Stimulated activated CD4-positive, alpha-beta T cell treated with anti-CD3 and anti-CD28 coated beads, Interleukin-2, amount 100 ng/mL, for 24 hours (primary cell): ENCODE results near the gene TGFBRAP1.

Source experiments
- DNase-seq, 2 donors: peaks; one replicate each; pipeline ENCODE4 v3.0.0-alpha.2; 2020

The TGFBRAP1 gene, protein sequence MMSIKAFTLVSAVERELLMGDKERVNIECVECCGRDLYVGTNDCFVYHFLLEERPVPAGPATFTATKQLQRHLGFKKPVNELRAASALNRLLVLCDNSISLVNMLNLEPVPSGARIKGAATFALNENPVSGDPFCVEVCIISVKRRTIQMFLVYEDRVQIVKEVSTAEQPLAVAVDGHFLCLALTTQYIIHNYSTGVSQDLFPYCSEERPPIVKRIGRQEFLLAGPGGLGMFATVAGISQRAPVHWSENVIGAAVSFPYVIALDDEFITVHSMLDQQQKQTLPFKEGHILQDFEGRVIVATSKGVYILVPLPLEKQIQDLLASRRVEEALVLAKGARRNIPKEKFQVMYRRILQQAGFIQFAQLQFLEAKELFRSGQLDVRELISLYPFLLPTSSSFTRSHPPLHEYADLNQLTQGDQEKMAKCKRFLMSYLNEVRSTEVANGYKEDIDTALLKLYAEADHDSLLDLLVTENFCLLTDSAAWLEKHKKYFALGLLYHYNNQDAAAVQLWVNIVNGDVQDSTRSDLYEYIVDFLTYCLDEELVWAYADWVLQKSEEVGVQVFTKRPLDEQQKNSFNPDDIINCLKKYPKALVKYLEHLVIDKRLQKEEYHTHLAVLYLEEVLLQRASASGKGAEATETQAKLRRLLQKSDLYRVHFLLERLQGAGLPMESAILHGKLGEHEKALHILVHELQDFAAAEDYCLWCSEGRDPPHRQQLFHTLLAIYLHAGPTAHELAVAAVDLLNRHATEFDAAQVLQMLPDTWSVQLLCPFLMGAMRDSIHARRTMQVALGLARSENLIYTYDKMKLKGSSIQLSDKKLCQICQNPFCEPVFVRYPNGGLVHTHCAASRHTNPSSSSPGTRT

DNA sequence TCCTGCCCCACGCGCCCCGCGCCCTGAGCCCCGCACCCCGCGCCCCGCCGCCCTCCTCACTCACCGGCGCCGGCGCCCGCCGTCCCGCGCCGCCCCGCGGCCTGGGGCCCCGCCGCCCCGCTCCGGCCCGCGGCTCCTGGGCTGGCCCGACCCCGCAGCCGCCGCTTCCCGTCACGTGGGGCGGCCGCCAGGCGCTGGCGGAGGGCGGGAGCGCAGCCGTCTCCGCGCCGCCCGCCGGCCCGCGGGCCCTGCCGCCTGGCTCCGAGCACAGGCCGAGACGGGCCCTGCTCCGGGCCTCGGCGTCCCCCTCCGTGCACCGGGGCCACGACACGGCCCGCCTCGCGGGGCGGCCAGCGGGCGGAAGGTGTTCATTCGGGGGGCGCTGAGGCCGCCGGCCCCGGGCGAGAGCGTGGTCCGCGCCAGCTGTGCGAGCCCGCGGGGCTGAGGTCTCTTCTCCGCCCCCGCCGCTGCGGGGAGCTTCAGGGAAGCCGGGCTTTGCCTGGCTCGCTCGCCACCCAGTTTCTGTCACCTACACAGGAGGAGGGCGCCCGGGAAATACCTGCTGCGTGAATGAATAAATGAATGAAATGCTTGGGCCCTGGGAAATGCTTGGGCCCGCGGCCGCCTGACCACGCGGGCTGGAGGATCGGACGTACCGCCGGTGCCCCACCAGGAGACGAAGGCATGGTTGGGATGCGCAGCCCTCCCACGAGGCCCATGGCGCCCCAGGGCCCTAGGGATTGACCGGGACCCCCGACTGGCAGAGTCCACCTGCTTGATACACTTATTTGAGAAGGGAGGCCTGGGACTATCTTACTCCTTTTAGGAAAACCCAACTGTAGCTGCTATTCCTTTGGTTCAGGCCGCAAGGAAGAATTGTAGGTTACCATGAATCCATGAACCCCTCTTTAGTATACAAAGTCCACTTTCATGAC, at the start of gene TGFBRAP1:
Gene TGFBRAP1, minus strand, starts transcription at position 175 of the 935 bp plus-strand sequence. CDS start 21,434 bp downstream, outside the sequence.
- DNase-seq: peak; percentile 56 to 61

DNA sequence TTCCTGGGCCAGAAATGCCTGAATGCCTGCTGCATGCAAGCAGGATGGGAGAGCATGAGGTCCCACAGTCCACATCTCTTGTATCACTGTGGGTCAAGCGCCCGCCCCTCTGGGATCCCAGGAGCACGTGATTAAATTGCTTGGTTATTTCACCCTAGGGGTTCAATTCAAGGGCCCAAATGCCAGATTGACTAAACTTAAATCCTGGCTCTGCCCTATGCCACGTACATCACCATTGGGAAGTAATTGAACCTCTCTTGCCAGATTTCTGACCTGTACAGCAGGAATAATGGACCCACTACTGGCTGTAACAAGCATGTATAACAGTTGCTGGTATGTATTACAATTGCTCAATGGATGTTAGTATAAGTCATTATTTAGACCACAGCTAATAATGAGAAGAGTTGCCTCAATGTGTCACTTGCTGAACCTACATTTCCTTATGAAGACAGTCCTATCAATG, 49.4 kb upstream of the TGFBRAP1 start:
- no peak for DNase-seq

DNA sequence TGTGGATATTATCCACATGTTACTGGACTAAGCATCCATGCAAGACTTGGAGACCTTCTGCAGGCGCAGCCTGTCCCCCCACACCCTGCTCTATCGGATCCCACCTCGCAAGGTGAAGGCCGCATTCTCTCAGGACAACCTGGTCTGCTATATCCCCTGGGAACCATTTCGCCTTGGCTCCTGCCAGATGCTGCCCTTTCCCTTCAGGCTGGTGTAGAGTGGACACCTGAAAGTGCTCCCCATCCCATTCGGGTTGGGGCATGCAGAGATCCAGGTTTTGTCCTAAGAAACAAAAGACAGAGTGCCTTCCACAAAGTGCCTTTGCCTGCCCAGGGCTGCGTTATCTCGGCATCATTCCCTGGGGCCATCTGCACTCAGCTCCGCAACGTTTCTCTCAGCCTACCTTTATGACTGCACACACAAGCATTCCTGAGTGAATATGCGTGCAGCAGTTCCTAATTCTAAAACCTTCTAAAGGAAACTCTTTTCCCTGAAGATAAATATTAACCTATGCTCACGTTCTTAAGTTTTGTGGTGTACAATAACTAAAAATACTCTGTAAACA, 48.8 kb upstream of the TGFBRAP1 start:
- DNase-seq: no peak

DNA sequence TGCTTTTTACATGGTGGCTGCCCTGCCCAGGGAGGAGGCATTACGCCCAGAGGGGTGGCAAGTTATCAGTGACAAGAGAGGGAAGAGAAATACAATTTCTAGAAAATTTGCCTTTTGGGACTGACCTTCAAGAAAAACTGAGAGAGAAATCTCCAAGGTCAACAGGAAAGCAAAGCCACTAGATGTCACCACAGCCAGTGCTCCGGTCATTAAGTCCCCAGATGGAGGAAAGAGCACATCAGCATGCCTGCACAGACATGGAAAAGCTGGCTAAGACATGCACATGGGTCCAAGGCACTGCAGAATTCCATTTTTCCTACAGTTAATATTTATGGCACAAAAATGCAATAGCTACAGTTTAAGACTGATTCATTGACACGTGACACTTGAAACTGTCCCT, 48.3 kb upstream of the TGFBRAP1 start:
- no peak for DNase-seq

DNA sequence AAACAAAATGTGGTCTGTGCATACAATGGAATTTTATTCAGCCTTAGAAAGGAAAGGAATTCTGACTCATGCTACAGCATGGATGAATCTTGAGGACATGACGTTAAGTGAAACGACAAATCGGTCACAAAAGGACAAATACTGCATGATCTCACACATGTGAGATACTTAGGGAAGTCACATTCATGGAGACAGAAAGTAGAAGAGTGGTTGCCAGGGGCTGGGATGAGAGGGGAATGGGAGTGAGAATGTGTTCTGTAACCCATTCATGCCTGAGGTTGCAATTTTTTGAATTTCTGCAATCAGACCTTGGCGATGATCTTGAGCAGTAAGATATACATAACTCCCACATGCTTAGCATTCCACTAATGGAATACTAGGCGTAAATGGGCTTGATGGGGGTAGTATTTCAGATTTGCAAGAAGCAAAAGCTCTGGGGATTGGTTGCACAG, 47.3 kb upstream of the TGFBRAP1 start:
- DNase-seq: no peak

DNA sequence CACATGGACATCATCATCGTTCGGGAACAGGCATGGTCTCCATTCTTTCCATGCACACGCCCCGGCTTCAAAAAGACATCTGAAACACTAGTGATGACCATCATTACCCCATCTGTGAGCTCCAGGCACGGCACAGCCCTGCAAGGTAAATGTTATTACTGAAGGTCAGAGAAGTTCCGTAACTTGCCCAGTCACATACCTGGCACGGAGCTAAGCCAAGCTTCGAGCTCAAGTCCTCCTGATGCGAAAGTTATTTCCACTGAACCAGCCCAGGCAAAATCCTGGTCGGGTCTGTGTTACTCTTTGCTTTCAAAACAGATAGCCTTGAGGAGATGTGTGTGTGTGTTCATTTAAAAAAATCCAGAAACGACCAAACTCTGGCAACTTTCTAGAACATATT, 46.5 kb upstream of the TGFBRAP1 start:
- no peak for DNase-seq

DNA sequence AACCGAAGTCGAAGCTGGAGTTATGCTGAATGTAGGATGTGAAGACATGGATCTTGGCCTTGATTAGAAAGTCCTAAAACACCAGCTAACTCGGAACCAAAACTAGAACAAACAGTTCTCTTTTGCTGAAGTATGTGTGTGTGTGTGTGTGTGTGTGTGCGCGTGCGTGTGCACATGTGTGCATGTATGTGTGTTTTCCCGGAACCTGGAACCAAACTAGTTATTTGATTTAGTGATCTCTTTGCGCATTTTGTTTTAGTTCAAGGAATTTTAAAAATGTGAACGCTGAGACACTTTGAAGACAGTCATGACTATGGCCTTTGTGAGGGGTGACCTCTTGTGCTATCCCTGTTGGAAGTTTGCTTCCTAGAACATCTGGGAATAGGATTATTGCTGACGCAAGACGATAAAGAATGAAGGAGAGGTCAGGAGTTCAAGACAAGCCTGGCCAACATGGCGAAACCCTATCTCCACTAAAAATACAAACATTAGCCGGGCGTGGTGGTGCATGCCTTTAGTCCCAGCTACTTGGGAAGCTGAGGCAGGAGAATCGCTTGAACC, 45.5 kb upstream of the TGFBRAP1 start:
- no peak for DNase-seq

DNA sequence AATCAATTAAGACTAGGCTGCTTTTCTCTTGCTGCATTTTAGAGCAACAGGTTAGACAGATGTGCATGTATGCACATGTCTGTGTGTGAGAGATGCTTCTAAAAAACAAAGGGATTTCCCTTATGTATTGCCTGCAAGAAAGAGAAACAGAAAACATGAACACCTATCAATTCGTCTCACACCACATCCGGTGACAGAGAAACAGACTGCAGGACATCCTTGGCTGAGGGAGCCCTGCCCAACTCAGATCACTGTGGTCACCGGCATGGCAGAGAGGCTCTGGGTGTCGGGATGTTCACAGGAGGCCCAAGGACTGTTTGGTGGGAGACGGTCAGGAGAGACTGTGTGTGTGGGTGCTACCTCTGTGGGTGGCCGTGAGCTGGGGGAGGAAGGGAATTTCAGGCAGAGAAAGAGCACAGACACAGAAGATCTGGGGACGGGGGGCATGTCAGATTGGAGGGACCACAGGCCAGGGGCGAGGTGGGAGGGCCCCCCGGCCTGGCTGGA, 44.4 kb upstream of the TGFBRAP1 start:
- DNase-seq: no peak

DNA sequence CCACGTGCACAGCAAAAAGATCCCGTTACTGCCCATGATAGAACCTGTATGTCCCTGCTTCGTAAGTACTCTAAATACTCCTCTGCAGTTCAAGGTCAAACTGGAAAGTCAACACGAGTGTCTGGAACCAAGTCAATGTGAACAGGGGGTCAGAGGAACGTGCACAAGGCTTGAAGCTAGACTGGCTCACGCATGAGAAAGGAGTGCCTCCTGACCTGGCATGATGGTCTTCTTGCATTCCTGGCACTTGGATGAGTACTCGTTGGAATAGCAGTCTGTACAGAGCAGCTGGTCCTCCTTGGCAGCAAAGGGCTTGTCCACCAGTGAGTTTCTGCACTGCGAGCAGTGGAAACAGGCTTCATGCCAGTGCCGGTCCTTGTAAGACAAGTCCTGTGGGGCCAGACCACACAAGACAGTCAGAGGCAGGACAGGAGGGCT, 43.8 kb upstream of the TGFBRAP1 start:
- DNase-seq: no peak

DNA sequence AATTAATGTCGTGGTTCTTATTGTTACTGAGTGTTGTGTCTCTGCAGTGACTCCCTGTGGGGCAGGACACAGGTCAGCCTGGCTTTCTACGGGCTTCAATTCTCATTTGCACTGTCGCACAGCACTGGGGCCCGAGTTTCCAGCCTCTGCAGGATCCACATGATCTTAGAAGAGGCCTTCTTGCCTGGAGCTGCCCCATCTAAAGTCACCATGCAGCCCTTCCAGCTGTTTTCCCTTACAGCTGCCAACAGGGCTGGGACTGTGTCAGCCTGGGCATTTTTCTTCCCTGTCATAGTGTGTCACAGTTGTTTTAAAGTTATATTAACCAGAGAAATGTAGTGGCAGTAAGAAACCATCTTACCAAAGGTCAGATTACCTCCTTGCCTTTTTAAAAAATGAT, 42.3 kb upstream of the TGFBRAP1 start:
- no peak for DNase-seq

DNA sequence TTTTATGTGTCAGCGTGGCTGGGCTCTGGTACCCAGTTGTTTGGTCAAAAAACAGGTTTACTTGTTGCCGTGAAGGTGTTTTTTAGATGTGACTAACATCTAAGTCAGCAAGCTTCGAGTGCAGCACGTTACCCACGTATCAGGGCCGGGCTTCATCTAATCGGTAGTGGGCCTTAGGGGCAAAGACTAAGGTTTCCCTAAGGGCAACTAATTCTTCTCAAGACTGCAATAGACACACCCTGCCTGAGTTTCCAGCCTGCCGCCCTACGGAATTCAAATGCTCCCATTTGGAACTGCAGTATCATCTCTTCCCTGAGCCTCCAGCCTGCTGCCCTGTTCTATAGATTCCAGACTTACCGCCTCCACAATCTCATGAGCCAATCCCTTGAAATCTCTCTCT, 41.6 kb upstream of the TGFBRAP1 start:
- no peak for DNase-seq

DNA sequence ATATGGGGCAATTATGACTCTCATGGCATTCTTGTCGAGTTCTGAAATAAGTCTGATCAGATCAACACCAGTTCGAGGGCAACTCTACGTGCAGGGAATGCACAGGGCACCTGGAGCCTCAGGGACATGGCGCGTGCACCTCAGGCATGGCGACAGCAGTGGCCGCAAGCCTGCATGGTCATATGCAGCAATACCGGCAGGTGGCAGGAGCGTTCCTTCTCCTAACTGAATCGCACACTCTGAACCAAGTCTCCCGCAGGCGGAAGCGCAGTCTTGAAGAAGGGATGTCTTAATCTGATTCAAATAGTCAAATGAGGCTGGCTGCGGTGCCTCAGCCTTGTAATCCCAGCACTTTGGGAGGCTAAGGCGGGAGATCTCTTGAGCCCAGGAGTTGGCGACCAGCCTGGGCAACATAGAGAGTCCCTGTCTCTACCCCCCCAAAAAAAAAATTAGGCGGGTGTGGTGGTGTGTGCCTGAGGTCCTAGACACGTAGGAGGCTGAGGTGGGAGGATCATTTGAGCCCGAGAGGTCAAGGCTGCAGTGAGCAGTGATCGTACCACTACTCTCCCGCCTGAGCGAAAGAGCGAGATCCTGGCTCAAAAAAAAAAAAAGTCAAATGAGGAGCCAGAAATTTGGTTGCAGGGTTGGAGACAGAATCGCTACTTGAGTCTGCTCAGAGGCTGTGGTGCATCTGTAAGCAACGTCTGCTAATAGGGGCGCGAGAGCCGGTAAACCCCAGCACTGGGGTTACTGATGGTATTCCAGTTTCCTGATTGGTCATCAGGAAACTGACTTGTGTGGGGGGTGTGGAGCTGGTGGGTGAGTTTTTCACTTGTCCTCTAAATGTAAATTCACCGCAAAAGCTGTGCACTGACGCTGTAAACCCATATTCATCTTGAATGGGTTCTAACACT, 40.5 kb upstream of the TGFBRAP1 start:
- peak; percentile 90 to 92 for DNase-seq

DNA sequence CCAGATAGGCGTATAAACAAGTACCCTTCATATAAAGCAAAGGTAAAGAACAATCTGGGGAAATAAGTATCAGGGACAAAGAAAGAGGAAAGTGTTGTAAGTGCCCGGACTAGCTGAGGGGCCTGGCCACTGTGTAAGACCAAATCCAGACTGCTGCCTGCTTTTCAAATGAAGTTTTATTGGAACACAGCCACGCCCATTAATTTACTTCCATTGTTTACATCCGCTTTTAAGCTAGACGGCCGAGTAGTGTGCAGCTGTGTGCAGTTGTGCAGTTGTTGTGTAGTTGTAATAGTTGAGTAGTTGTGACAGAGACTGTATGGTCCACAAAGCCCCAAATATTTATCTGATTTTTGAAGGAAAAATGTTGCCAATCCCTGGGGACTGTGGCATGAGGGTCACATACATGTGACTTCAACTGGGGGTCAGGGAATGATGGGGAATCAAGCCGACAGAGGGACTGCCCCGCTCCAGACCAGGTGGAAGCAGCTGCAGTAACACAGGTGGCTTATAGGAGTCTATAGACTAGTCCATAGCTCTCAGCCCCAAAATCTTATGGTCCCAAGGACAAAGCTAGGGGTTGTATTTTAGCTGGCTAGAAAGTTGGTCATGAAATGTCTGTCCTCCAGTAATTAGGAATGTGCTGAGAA, 39.3 kb upstream of the TGFBRAP1 start:
- no peak for DNase-seq

DNA sequence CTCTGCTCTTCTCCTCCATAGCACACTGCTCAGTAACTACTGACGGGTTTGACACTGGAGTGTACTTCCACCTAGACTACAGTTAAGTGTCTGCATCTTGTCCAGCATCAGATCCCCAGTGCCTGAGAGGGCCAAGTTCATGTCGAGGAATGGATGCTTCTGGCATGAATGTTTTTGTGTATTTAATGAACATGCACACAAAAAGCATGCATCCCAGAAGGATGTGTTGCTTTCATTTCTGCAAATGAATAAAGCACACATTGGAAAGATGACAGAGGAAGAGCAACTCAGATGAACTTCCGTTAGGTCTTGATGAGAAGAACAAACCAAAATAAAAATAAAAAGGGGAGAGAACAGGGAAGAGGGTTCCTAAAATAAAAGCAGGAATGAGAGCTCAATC, 35.7 kb upstream of the TGFBRAP1 start:
- DNase-seq: no peak

DNA sequence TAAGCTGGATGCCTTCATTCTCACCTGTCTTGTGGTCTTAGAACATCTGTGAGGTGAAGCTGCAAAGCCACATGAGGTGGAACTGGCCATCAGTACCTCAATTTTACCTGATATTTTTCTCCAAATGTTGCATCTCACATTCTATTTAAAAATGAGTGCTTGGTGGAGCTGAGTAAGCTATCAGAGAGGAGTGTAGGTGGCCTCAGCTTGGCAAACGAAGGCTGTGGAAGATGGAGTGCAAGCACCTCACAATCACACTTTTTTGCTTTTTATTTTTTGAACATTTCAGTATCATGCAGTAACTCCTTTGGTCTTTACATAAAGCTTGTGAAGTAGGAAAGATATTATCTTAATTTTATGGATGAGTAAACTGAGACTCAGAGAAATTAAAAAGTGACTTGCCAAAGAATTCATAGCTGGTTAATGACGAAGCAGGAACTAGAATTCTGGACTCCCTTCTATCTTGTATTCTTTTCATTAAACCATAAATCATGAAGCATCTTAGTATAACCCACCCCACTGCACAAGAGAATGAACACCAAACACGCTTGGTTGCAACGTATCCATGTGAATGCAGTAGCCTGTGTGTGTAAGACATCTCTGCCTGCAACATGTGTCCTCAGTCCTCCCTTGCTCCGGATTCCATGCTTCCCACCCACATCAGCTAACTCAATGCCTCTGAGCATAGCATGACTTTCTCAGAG, 35.1 kb upstream of the TGFBRAP1 start:
- no peak for DNase-seq

DNA sequence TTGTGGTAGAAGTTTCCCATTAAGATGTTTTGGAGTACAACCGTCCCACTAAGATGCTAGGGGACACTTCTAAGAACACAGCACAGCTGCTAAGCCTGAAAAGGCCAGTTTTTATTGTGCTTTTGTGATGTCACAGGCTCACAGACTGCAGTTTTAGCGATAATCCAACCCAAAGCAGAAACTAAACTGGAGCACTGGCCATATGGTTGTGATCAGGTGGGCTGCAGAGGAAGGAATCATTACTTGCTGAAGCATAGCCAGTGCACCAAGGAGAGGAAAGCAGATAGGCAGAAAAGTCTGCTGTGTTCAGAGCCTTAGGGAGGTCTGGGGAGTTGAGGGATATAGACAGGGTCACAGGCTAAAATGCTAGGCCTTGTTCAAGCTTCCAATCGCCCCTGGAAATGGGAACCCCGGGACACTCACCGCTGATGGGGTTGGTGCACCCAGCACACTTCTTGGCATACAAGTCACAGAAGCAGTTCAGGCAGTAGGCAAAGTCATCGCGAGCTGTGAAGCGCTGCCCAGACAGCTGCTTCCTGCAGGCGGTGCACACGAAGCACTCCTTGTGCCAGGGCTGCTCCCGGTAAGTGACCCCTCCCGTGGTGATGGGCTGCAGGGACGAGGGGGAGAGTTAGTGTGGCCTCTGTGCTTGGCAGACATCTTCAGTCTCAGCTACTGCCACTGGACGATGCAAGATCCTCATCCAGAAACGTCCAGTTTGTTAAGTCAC, 33.5 kb upstream of the TGFBRAP1 start:
- DNase-seq: no peak

DNA sequence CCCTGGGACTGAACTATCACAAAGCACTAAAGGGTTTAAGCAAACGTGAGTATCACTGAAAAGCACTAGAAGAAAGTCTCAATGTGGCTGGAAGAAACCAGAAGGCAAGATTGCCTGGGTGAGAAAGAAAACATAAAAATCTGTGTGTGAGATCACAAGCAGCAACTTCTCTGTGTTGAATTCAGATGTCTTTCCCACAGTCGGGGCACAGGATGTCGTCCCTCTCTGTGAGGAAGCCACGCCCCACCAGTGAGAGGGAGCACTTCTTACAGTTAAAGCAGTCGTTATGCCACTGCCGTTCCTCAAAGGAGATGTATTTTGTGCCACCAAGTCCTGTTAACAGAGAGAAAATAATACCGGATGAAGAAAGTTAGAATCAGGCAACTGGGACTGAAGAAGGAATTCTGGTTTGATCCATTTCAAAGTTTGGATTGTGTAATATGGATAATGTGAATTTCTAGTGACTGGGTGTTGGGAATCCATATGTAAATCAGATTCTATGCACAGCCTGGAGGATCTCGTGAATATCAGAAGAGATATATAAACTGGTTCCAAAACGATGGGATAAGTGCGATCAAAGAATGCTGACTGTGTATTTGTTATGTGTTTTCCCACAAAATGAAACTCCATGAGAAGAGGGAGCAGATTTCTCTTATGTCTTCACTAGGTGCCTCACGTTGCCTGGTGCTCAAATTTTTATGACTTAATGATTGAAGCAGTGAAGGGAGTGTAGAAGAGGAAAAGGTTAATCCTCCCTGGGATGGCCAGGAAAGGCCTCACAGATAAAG, 31.8 kb upstream of the TGFBRAP1 start:
- DNase-seq: peak; percentile 30

DNA sequence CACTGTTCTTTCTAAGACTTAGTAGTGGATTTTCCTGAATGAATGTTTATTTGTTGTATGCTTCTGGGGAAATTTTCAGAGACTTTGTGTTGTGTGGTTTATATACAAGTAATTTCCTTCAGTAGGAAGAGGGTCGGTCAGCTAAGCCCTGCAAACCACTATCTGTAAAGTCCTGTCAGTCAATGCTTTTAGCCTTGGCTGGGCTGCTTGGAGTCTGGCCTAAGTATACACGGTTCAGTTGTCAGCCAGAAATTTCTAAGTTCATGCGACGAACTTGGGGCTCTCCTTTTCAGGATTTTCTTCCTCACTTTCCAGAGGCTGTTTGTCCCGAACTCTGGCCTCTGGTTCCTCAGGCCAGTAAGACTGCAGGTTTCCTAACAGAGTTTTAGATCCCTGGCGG, 29.1 kb upstream of the TGFBRAP1 start:
- no peak for DNase-seq
